Nephron progenitor cell (in vitro differentiated cells): Measurements from ENCODE around the gene CCDC148.

Experiments used
- DNase-seq: peaks from one replicate; pipeline ENCODE4 v3.0.0; 2021
- H3K27ac Mint-ChIP-seq: 2 replicates; pipeline ENCODE4 v1.8.0; 2021; ENCODE audit warnings: mild to moderate bottlenecking, moderate library complexity, mixed read lengths
- H3K27me3 Mint-ChIP-seq: 2 replicates; pipeline ENCODE4 v1.8.0; 2021; ENCODE audit warnings: mild to moderate bottlenecking, low read depth, mixed read lengths; ENCODE audit not compliant: poor library complexity
- H3K36me3 Mint-ChIP-seq: 2 replicates; pipeline ENCODE4 v1.8.0; 2021; ENCODE audit warnings: low read depth, mixed read lengths
- H3K4me1 Mint-ChIP-seq: 2 replicates; pipeline ENCODE4 v1.8.0; 2021; ENCODE audit warnings: mixed read lengths
- H3K4me3 Mint-ChIP-seq: 2 replicates; pipeline ENCODE4 v1.8.0; 2021; ENCODE audit warnings: mild to moderate bottlenecking, moderate library complexity, mixed read lengths
- H3K9me3 Mint-ChIP-seq: 2 replicates; pipeline ENCODE4 v1.8.0; 2021; ENCODE audit warnings: mild to moderate bottlenecking, moderate library complexity, mixed read lengths
- TF ChIP-seq, protein P1 (sequence below): fragments of 200-600 bp; sonication (generic); IDR thresholded peaks from 2 replicates; pipeline ENCODE4 v1.5.0; 2021; ENCODE audit warnings: antibody characterized with exemption

CCDC148 gene

DNA sequence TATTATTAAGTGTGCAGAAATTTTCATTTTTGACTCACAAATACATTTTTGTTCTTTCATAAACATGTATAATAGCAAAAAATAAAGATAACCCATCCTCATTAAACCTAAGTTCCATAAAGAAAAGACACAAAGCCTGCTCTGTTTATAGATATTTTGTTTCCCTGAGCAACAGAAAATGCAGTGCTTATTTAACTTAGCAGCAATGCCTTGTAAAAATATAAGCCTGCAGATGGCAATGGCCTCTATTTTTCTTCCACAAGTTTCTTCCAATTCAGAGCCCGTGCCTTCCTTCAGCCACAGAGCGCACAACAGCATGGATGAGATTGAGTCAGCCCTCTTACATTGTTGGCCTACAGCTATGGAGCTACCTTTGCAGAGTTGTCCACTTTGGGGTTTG lies 43.8 kb upstream of the CCDC148 start:
- no peaks in the 10 kb centered on the region for H3K27me3 Mint-ChIP-seq
- peaks cover 43% of the 10 kb centered on the region for H3K4me1 Mint-ChIP-seq
- no peak for DNase-seq
- no peak overlapping the region for H3K27ac Mint-ChIP-seq
- H3K36me3 Mint-ChIP-seq = no peaks in the 10 kb centered on the region
- TF ChIP-seq, protein P1, sequence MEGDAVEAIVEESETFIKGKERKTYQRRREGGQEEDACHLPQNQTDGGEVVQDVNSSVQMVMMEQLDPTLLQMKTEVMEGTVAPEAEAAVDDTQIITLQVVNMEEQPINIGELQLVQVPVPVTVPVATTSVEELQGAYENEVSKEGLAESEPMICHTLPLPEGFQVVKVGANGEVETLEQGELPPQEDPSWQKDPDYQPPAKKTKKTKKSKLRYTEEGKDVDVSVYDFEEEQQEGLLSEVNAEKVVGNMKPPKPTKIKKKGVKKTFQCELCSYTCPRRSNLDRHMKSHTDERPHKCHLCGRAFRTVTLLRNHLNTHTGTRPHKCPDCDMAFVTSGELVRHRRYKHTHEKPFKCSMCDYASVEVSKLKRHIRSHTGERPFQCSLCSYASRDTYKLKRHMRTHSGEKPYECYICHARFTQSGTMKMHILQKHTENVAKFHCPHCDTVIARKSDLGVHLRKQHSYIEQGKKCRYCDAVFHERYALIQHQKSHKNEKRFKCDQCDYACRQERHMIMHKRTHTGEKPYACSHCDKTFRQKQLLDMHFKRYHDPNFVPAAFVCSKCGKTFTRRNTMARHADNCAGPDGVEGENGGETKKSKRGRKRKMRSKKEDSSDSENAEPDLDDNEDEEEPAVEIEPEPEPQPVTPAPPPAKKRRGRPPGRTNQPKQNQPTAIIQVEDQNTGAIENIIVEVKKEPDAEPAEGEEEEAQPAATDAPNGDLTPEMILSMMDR = no peak
- H3K4me3 Mint-ChIP-seq = no peak overlapping the region
- no peaks in the 10 kb centered on the region for H3K9me3 Mint-ChIP-seq

DNA sequence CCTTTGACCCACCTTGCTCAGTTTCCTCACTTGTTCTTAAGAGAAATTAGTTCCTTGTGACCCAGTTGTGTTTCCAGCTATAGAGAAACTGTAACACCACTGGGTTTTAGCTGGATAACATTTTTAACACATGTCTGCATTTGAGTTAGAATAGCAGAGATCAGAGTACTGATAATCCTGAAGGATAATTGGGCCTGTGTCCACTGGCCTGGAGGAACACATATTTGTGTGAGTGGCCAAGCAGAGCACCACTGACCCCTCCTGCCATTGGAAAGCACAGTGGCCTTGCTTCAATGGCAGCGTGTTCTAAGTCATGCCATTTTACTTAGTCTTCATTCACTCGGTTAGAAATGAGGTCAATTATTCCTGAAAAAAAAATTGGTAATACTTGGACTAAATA lies 42.8 kb upstream of the CCDC148 start:
- no peak for DNase-seq
- H3K4me3 Mint-ChIP-seq = no peak overlapping the region
- no peaks in the 10 kb centered on the region for H3K27me3 Mint-ChIP-seq
- no peaks in the 10 kb centered on the region for H3K9me3 Mint-ChIP-seq
- H3K36me3 Mint-ChIP-seq = no peaks in the 10 kb centered on the region
- H3K27ac Mint-ChIP-seq = no peak overlapping the region
- TF ChIP-seq, protein P1 = no peak
- H3K4me1 Mint-ChIP-seq = peaks cover 38% of the 10 kb centered on the region

GRCh38 chr2:158498749-158499136 lies 42.2 kb upstream of the CCDC148 start:
- DNase-seq = no peak
- H3K27ac Mint-ChIP-seq = peak overlapping the region; percentile 44
- H3K4me3 Mint-ChIP-seq = no peak overlapping the region
- H3K4me1 Mint-ChIP-seq = peaks cover 40% of the 10 kb centered on the region
- H3K27me3 Mint-ChIP-seq = no peaks in the 10 kb centered on the region
- H3K36me3 Mint-ChIP-seq = no peaks in the 10 kb centered on the region
- TF ChIP-seq, protein P1 = no peak
- no peaks in the 10 kb centered on the region for H3K9me3 Mint-ChIP-seq

DNA sequence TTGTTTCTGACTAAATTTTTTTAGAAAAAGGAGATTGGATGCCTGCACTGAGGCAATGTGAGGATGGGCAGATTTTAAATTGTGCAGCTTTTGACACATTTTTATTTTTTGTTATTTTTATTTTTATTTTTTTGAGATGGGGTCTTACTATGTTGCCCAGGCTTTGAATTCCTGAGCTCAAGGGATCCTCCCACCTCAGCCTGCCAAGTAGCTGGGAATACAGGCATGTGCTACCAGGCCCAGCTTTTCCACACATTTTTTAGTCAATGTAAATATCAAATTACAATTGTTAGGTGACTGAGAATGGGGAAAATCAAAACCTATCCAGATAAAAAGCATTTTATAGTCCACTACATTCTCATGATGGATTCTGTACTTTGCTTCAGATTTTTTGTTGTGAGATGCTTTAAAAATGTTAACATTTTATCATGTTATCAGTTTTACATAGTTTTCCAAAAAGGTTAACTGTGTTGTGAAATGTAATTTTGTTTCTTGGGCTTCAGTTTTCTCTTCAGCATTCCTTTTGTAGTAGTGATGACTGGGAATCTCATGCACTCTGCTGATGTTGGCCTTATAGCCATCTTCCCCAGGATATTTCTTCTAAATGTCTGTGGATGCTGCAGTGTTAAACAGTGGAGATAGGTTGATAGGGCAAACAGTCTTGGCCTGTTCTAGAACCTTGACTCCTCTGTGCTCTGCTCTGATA lies 41.6 kb upstream of the CCDC148 start:
- peak overlapping the region; percentile 44 for H3K27ac Mint-ChIP-seq
- DNase-seq = no peak
- H3K4me3 Mint-ChIP-seq = no peak overlapping the region
- H3K36me3 Mint-ChIP-seq = no peaks in the 10 kb centered on the region
- H3K9me3 Mint-ChIP-seq = no peaks in the 10 kb centered on the region
- peaks cover 45% of the 10 kb centered on the region for H3K4me1 Mint-ChIP-seq
- H3K27me3 Mint-ChIP-seq = no peaks in the 10 kb centered on the region
- TF ChIP-seq, protein P1 = no peak

DNA sequence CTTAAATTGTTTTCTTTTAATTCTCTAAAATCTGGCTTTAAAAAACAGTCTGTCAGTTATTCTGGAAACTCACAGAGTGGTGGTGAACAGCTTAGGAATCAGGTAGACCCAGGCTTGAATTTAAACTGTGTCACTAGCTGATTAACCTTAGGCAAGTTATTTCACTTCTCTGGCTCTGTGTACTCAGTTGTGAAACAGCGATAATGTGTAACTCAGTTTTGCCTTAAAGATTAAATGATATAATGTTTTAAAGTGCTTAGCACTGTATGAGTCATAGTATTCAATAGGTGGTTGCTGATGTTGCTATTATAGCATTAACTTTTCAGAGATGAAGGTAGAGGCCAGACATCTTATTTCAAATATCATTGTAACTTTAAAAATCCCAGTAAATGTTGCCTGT lies 40.9 kb upstream of the CCDC148 start:
- Mint-ChIP-seq H3K4me1 (peaks cover 50% of the 10 kb centered on the region), H3K4me3 (no peak overlapping the region), H3K9me3 (no peaks in the 10 kb centered on the region), H3K36me3 (no peaks in the 10 kb centered on the region), H3K27ac (peak overlapping the region; percentile 53), H3K27me3 (no peaks in the 10 kb centered on the region)
- no peak for DNase-seq
- TF ChIP-seq, protein P1 = no peak

DNA sequence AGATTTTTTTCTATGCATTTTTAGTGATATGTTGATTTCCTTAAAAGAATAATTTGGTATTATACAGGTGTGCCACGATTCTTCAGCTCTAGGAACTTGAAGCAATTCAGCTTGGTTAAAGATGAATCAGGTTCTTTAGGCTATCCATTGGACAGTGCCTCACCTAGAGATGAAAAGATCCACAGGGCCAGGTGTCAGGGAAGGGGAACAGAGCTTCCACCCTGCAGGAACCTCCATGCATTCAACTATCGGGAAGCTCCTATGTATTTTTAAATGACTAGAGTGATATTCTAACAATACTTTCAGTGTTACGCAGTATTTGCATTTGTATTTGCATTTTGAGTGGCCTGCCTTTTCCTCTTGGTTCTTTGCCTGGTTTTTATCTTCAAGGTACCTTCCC lies 40.4 kb upstream of the CCDC148 start:
- Mint-ChIP-seq H3K4me1 (peaks cover 55% of the 10 kb centered on the region), H3K4me3 (no peak overlapping the region), H3K27ac (peak overlapping the region; percentile 53), H3K36me3 (no peaks in the 10 kb centered on the region), H3K9me3 (no peaks in the 10 kb centered on the region), H3K27me3 (no peaks in the 10 kb centered on the region)
- no peak for DNase-seq
- TF ChIP-seq, protein P1 = no peak
